ENCODE measurements around the gene TMEM229A. TPM values are rescaled to one million over a fixed set of nuclear protein-coding genes. Genes with fewer than 3 reads are reported as not detected.

TMEM229A gene
- polyA plus RNA-seq, 1 donor from 2014 or later, result 0.31 TPM

DNA sequence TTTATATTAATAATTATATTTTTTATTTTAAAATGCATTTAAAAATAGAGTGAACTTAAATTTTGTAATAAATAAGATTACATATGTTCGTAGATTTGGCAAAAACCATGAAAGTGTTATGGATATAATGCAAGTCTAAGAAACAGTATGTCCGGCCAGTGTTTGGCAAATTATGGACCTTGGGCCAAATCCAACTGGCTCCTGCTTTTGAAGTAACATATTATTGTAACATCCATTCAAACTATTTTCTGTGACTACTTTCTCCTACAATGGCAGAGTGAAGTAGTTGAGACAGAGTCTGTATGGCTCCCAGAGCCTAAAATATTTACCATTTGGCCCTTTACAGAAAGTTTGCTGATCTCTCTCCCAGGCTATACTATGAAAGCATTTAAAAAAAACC lies 38.9 kb downstream of the TMEM229A start:
- H3K9ac ChIP-seq (ENCODE audit: low read length), result no peak overlapping the region
- no peaks in the 10 kb centered on the region for H4K20me1 ChIP-seq (ENCODE audit: insufficient read depth)
- H2AFZ ChIP-seq (ENCODE audit: low read depth, low read length), result no peak overlapping the region
- H3K4me3 ChIP-seq (ENCODE audit: low read length), result no peak overlapping the region
- no peaks in the 10 kb centered on the region for H3K36me3 ChIP-seq (ENCODE audit: insufficient read depth, low read length)
- no peak overlapping the region for H3K27ac ChIP-seq (ENCODE audit: low read length)
- H3K9me3 ChIP-seq (ENCODE audit: low read length), result no peaks in the 10 kb centered on the region
- TF ChIP-seq, protein P1, sequence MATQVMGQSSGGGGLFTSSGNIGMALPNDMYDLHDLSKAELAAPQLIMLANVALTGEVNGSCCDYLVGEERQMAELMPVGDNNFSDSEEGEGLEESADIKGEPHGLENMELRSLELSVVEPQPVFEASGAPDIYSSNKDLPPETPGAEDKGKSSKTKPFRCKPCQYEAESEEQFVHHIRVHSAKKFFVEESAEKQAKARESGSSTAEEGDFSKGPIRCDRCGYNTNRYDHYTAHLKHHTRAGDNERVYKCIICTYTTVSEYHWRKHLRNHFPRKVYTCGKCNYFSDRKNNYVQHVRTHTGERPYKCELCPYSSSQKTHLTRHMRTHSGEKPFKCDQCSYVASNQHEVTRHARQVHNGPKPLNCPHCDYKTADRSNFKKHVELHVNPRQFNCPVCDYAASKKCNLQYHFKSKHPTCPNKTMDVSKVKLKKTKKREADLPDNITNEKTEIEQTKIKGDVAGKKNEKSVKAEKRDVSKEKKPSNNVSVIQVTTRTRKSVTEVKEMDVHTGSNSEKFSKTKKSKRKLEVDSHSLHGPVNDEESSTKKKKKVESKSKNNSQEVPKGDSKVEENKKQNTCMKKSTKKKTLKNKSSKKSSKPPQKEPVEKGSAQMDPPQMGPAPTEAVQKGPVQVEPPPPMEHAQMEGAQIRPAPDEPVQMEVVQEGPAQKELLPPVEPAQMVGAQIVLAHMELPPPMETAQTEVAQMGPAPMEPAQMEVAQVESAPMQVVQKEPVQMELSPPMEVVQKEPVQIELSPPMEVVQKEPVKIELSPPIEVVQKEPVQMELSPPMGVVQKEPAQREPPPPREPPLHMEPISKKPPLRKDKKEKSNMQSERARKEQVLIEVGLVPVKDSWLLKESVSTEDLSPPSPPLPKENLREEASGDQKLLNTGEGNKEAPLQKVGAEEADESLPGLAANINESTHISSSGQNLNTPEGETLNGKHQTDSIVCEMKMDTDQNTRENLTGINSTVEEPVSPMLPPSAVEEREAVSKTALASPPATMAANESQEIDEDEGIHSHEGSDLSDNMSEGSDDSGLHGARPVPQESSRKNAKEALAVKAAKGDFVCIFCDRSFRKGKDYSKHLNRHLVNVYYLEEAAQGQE (IDR thresholded peaks at IDR 0.05; ENCODE audit: borderline replicate concordance), result no peak
- TF ChIP-seq SMC3 (conservative IDR thresholded peaks at IDR 0.05; ENCODE audit: poor library complexity), result no peak
- TF ChIP-seq POLR2AphosphoS5 (IDR thresholded peaks at IDR 0.05), result no peak
- no peak for TF ChIP-seq TAF1 (IDR thresholded peaks at IDR 0.05; ENCODE audit: low read depth)
- TF ChIP-seq EZH2 (IDR thresholded peaks at IDR 0.05; ENCODE audit: borderline replicate concordance, insufficient read depth, low read length, poor library complexity, severe bottlenecking), result no peak
- TF ChIP-seq MXI1 (conservative IDR thresholded peaks at IDR 0.05; ENCODE audit: poor library complexity, severe bottlenecking), result no peak
- TF ChIP-seq, protein P2, sequence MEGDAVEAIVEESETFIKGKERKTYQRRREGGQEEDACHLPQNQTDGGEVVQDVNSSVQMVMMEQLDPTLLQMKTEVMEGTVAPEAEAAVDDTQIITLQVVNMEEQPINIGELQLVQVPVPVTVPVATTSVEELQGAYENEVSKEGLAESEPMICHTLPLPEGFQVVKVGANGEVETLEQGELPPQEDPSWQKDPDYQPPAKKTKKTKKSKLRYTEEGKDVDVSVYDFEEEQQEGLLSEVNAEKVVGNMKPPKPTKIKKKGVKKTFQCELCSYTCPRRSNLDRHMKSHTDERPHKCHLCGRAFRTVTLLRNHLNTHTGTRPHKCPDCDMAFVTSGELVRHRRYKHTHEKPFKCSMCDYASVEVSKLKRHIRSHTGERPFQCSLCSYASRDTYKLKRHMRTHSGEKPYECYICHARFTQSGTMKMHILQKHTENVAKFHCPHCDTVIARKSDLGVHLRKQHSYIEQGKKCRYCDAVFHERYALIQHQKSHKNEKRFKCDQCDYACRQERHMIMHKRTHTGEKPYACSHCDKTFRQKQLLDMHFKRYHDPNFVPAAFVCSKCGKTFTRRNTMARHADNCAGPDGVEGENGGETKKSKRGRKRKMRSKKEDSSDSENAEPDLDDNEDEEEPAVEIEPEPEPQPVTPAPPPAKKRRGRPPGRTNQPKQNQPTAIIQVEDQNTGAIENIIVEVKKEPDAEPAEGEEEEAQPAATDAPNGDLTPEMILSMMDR (IDR thresholded peaks at IDR 0.05; ENCODE audit: poor library complexity, severe bottlenecking), result no peak
- TF ChIP-seq RAD21 (conservative IDR thresholded peaks at IDR 0.05), result no peak
- TF ChIP-seq EP300 (conservative IDR thresholded peaks at IDR 0.05; ENCODE audit: poor library complexity, severe bottlenecking), result no peak
- no peaks in the 10 kb centered on the region for H3K27me3 ChIP-seq (ENCODE audit: insufficient read depth, low read depth, low read length)
- H3K79me2 ChIP-seq (replicated peaks; ENCODE audit: insufficient read depth, low read length), result no peaks in the 10 kb centered on the region
- H3F3A ChIP-seq (ENCODE audit: insufficient read depth, low read length, poor library complexity, severe bottlenecking), result no peaks in the 10 kb centered on the region
- no peaks in the 10 kb centered on the region for H3K9me2 ChIP-seq (ENCODE audit: insufficient read depth, low read length)
- H3K4me2 ChIP-seq (ENCODE audit: low read length), result no peak overlapping the region

GRCh38 chr7:123992913-123993518 lies 39.9 kb downstream of the TMEM229A start:
- Histone ChIP-seq H3K27ac (ENCODE audit: low read length) (no peak overlapping the region), H4K20me1 (ENCODE audit: insufficient read depth) (no peaks in the 10 kb centered on the region), H3K27me3 (ENCODE audit: insufficient read depth, low read depth, low read length) (no peaks in the 10 kb centered on the region), H3K4me3 (ENCODE audit: low read length) (no peak overlapping the region), H3F3A (ENCODE audit: insufficient read depth, low read length, poor library complexity, severe bottlenecking) (no peaks in the 10 kb centered on the region), H3K9me3 (ENCODE audit: low read length) (no peaks in the 10 kb centered on the region), H2AFZ (ENCODE audit: low read depth, low read length) (no peak overlapping the region), H3K9ac (ENCODE audit: low read length) (no peak overlapping the region), H3K79me2 (replicated peaks; ENCODE audit: insufficient read depth, low read length) (no peaks in the 10 kb centered on the region), H3K4me2 (ENCODE audit: low read length) (no peak overlapping the region), H3K36me3 (ENCODE audit: insufficient read depth, low read length) (no peaks in the 10 kb centered on the region), H3K9me2 (ENCODE audit: insufficient read depth, low read length) (no peaks in the 10 kb centered on the region)
- TF ChIP-seq EZH2 (IDR thresholded peaks at IDR 0.05; ENCODE audit: borderline replicate concordance, insufficient read depth, low read length, poor library complexity, severe bottlenecking), result no peak
